Renal cortex interstitium (tissue), 11 donors: ENCODE data around the gene MSH5. TPM values are rescaled to one million over a fixed set of nuclear protein-coding genes. Genes with fewer than 3 reads are reported as not detected.

ENCODE experiments used
- DNase-seq, 11 donors: peaks; one replicate each; pipeline ENCODE4 v3.0.0-alpha.2; 2013; ENCODE audit warnings: low read depth in 9 of 11, low spot score in 4 of 11; ENCODE audit errors: extremely low read depth in 1 of 11
- polyA plus RNA-seq, 3 donors: library from polyadenylated mRNA; unstranded; fragments of 120-200 nt; gene quantifications; one replicate each; pipeline ENCODE4 v1.2.1, GENCODE V29; 2013; ENCODE audit not compliant: insufficient read length in 3 of 3

The MSH5 gene
- polyA plus RNA-seq, 3 donors = 21.4 to 59.0 (median 22.1) TPM

GRCh38 chr6:31740397-31741223 lies 805 bp downstream of the MSH5 start:
- no peak for DNase-seq

GRCh38 chr6:31741815-31742214 lies 2.0 kb downstream of the MSH5 start:
- DNase-seq = no peak

- no peak for DNase-seq
Measured at GRCh38 chr6:31742894-31743293, 3.1 kb downstream of the MSH5 start.

- DNase-seq = no peak
Measured at GRCh38 chr6:31744422-31744821, 4.6 kb downstream of the MSH5 start.

GRCh38 chr6:31749301-31750036 lies 9.7 kb downstream of the MSH5 start:
- no peak for DNase-seq

- no peak for DNase-seq
Measured at GRCh38 chr6:31750411-31751022, 10.7 kb downstream of the MSH5 start.

GRCh38 chr6:31752739-31753319 lies 13.0 kb downstream of the MSH5 start:
- no peak for DNase-seq

GRCh38 chr6:31758281-31758680 lies 18.5 kb downstream of the MSH5 start:
- no peak for DNase-seq

GRCh38 chr6:31760790-31761189 lies 21.0 kb downstream of the MSH5 start:
- DNase-seq = no peak

- no peak for DNase-seq
Measured at GRCh38 chr6:31761343-31761742, 21.5 kb downstream of the MSH5 start.

GRCh38 chr6:31762356-31762755 lies 22.6 kb downstream of the MSH5 start, which contains the start of gene SAPCD1:
Gene SAPCD1, plus strand, starts transcription at chr6:31762656. Its CDS starts 399 bp downstream, at chr6:31763055.
- no peak for DNase-seq

- DNase-seq = no peak
Measured at GRCh38 chr6:31762878-31763618, 23.2 kb downstream of the MSH5 start.

GRCh38 chr6:31763619-31763940 lies 23.8 kb downstream of the MSH5 start:
- peak in 3 of 11 donors; percentile 15 to 44 (median 18) for DNase-seq

GRCh38 chr6:31764198-31764597 lies 24.4 kb downstream of the MSH5 start:
- no peak for DNase-seq

- DNase-seq = no peak
Measured at GRCh38 chr6:31765559-31765909, 25.7 kb downstream of the MSH5 start.

GRCh38 chr6:31765910-31766794 lies 26.3 kb downstream of the MSH5 start:
- peak in 5 of 11 donors; percentile 15 to 39 (median 29) for DNase-seq

- no peak for DNase-seq
Measured at GRCh38 chr6:31767096-31767645, 27.4 kb downstream of the MSH5 start.
